SK-MEL-5 (cell line): ENCODE data around the gene SPACA1. TPM values are rescaled to one million over a fixed set of nuclear protein-coding genes. Genes with fewer than 3 reads are reported as not detected.

Experiments used
- DNase-seq: peaks from one replicate; pipeline ENCODE4 v3.0.0-alpha.2; 2016; ENCODE audit warnings: low read depth, low spot score
- in situ Hi-C: cut with HindIII; loops from 2 replicates; pipeline ENCODE4 v1.10.0; 2016; ENCODE audit warnings: low sequenced_read_pairs, high pct_unique_total_duplicates, low pct_unique_long_range_greater_than_20kb
- total RNA-seq: library from RNA; depleted of rRNA; stranded (reverse); fragments of >200 nt; shearing (Covaris generic); gene quantifications from 2 replicates; pipeline ENCODE4 v1.2.3, GENCODE V29; 2014; rRNA removed

Gene SPACA1
- total RNA-seq, 1 experiment from 2014 or later = not detected

DNA sequence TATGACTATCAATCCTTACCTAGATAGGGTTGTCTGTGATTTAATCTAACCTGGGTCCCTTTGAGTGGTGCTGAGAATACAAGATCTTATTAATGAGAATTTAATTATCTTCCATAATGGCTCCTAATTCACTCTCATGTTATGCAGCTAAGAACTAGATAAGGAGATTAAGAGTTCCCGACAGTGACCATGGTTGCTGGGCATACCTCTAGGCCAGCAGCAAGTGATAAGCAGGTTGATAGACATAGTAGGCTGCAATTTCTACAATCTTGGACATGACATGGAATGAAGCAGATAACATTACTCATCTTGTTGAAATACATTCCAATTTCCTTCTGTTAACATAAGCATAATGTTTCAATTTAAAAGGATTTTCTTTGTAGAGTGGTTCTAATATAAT, 27.1 kb downstream of the SPACA1 start:
- DNase-seq = no peak
- in situ Hi-C loops = no loop called here

DNA sequence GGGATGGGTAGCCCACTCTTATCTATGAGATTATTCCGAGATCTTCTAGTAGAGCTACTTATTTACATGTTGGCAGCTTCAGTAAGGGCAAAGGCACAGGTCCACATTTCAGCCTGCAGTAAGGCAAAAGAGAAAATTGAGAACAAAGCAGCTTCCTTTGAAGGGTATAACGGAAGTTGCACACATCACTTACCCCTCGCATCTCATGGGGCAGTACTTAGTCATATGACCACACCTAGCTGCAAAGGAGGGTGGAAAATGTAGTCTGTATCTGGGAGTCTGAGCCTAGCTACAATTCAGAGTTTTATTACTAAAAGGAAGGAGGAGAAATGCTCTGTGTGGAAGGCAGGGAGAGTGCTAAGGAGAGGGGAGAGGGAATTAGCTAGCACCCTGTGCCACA, 29.7 kb downstream of the SPACA1 start:
- in situ Hi-C loops = no loop called here
- DNase-seq = no peak

DNA sequence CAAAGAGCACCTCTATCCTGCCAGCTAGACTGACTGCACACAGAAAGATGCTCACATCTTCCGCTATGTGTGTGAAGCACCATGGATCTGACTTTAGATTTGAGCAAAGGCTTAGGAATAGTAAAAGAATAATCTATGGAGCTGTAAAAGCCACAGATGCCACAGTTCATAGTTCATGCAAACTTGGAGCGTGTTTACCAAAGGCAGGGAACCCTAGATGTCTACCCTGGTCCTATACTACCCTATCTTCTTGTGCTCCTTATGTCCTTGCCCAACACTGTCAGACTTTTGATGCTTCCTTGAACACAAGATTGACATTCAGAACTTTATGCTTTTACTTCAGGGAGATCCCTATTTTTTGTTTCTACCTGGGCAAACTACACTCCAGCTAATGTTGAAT, 39.2 kb downstream of the SPACA1 start:
- DNase-seq = no peak
- in situ Hi-C loops = no loop called here

DNA sequence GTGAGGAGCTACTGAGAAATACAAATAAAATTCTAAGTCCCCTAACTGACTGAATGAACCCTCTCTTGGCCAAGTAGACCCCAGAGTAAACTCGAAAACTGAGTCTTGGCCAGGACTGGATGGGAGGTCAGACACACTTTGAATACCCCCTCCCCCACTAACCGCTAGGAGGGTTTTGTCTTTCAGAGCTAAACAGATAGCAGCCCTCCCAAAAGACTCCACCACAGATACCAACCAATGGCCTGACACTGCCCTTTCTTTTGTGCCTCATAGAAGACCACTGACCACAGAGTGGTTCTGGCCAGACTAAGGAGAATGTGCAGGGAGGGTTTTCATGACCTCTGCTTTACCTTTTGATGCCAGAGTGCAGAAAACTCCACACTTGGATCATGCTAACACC, 42.1 kb downstream of the SPACA1 start:
- DNase-seq = no peak
- in situ Hi-C loops = no loop called here

DNA sequence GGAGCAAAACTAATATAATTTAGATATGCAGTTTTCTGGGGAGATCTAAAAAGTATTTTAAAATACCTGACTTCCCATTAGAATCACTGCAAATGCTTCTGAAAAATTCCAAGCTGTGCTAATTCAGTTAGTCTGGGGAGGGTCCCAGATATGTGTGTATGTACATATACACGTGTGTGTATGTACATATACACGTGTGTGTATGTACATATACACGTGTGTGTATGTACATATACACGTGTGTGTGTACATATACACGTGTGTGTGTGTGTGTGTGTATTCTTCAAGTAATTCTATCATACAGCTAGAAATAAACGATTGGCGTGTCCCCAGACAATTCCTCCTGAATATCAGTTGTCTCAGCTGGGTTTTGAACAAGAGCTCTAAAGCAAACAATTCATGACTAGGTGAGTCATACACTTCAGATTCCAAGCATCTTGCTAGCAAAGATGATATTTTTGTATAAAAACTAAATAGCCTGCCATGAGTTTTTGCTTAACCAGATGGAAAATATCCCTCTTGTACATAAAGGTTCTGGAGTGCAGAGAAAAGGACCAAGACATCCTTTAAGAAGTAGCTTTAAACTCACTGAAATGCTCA, 58.2 kb downstream of the SPACA1 start:
- no peak for DNase-seq
- in situ Hi-C loops = no loop called here

DNA sequence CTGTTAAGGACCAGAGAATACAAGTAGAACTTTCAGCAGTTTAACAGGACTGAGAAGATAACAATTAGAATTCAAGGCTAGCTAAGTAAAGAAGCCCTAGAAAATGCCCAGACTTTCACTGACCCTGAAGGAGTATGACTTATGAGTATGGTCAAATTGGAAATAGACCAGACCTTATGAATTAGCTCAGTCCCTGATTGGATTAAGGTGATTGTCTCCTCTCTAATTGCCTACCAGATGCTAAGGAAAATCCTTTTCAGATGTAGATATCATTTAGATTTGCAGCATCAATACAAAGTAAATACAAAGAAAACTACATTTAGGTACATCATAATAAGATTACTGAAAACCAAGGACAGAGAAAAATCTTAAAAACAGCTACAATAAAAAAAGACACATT, 59.6 kb downstream of the SPACA1 start:
- in situ Hi-C loops = no loop called here
- DNase-seq = no peak

DNA sequence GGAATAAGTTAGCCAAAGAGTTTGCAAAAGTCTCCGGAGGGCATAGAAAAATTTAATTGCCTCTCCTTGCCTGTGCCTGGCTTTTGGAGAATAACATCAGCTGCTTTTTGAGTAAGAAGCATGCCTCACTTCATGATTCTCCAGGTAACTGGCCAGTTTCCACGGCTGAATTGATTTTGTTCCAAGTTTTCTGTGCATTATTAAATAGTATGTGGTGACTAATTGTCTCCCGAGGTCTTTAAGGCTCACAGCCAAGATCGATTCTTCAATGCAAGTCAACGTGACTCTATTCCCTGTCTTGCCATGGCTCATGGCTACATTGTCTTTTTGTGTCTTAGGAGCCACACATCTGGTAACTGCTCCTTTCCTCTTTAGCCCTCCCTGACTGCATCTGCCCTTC, 64.3 kb downstream of the SPACA1 start:
- in situ Hi-C loops = no loop called here
- DNase-seq = no peak

DNA sequence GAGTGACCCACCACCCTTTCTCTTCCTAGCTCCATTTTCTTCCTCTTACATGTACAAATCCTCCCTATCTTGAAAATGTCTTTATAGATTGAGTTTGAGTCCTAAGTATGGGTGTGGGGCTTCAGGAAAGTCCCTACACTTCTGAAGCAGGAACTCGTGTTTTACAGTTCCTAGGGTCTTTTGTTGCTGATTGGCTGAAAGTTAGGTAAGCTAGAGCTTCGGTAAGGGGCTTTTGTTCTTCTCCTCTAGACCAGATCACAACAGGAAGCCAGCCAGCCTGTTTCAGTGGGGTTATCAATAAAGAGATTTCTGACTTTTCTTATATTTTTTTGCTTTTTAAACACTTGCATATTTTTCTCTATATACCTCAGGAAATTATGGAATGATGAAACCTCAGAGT, 67.2 kb downstream of the SPACA1 start:
- DNase-seq = no peak
- in situ Hi-C loops = no loop called here

DNA sequence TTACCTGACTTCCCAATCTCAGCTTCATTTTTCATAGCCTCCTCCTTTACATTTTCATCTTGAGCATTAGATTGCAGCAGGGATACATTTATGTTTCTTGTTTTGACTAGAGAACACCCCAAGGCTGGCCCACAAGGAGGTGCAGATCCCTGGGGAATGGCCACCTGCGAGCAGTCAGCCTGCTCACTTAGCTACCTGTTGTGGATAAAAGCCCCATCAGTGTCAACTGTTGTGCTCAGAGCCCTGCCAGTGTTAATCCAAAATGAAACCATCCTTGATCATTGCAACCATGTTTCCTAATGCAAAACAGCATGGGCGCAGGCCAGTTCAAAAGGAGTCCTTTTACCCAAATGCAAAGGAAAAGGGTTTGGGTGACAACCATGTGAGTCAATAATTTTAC, 67.7 kb downstream of the SPACA1 start:
- no peak for DNase-seq
- in situ Hi-C loops = no loop called here

DNA sequence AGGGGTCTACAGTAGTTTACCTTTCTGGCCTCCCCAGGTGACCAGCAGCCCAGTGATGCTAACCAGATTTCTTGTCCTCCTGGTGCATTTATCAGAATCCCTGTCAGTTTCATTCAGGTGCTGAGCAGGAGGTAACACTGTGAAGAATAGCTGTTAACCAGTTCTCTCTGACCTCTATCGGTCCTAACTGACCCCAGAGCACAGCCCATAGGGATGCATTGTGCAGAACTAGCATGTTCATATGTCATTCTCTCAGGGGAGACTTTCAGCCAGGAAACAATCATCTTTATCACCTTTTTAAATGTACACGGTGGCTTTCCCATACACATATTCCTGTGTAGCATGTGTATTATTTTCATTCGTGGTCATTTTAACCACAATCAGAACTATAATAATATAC, 68.6 kb downstream of the SPACA1 start:
- no peak for DNase-seq
- in situ Hi-C loops = no loop called here

Other genes starting within 250 kb of the SPACA1 start
- 1.7 and 2.0 TPM in 2 replicates for gene CNR1, start 118.5 kb downstream of the SPACA1 start, total RNA-seq